HG03469 (cell line): ENCODE measurements around the gene TASOR.

Experiments
- ATAC-seq: cut with Tn5 transposase; IDR thresholded peaks from one replicate; pipeline ENCODE4 v1.9.1; 2021; ENCODE audit warnings: mild to moderate bottlenecking, moderate library complexity, moderate number of reproducible peaks; ENCODE audit not compliant: unreplicated experiment

Gene TASOR

DNA sequence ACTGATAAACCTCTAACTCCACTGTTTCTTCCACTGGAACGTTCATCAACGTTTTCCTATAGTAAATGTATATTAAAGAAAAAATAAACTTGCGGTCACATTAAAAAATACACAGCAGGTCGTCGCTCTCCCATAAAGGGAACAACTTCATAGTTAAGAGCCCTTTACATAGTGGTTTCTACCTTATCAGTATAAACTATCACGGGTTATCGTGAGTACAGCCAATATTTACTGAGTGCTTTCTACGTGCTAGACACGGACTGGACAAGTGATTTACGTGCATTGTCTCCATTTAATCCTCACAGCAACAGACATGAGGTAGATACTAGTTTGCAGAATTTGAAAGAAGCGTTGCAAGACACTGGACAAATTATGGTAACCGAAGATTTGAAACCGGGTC, 964 bp upstream of the TASOR start:
- no peak for ATAC-seq

DNA sequence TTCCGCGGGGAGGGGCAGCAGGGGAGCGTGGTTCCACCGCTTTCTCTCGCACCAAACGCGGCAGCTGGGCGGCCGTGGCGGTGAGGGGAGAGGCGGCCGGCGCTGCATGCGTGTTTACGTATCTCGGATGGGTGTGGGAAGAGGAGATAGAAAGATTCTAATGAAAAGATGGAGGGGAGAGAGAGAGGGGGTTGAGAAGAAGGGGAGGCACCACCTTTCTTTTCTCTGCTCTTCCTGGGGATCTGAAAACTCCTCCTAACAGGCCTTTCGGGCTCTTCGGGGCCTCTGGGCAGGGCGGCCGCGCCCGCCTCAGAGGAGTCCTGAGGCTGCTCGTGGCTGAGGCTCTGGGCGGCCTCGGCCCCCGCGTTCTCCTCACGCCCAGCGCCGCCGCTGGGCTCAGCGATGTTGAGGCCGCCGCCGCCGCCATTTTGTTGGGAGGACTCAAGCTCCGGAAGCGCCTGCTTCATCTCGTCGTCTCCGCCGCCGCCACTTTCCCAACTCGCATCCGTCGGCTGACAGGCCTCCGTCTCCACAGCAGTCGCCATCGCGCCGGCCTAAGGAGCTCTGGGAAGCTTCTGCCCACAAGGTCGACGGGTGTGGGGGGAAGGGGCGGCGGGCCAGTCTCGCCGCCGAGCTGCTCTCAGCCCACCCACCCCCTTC, 473 bp downstream of the TASOR start:
- no peak for ATAC-seq

DNA sequence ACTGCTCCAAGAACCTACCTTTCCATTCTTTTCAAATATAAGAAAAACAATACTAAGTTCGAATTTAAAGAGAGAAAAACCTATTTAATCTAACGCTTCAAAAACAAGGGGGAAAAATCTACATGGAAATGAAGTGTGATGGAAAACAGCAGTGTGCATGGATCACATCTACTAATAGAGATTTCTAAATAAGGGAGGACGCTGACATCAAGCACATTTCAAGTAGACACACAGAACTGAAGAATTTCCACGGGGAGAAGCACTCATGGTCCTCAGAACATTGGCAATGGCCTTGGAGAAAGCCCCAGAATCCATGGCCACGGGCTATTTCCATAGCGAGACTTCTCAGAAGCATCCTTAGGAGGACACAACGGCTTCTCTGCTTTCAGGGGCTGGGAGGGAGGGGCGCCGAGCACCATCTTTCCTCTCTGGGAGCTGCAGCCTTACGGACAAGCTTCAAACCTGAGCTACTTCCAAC, 1.0 kb downstream of the TASOR start:
- no peak for ATAC-seq

DNA sequence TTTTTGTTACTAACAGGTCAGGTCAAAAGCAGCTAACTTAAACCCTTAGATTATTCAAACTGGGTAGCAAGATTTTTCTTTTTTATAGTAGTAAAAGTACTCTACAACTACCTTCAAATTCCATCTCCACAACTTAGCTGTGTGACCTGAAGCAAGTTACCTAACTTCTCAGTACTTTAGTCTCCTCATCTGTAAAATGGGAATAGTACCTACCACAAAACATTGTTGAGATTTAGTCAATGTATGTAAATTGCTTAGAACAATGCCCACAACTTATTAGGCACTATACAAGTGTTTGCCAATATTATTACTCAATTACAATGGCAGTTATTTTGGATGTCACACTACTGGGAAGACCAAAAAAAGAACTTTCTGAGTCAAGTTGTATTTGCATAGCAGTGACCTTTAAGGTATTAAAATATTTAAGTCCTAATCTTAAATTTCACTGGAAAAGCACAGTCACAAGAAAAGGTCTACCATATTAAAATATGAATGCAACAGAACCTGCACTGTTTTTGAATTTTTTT, 2.9 kb downstream of the TASOR start:
- ATAC-seq: no peak

DNA sequence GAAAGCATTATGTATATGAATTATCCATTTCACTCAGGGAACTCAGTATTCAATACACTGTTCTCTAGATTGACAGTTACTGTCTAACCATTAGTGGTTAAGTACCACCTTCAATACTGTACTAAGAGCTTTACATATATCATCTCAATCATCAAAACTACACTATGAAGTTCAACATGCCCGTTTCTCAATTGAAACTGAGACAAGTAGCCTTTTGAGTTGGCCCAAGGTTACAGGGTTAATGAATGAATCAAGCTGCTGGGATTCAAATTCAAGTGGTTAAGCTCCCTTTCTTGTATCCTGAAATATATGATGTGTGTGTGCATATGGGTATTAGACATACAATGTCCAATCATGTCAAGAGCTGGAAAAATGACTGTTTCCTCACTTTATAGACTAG, 5.8 kb downstream of the TASOR start:
- no peak for ATAC-seq

DNA sequence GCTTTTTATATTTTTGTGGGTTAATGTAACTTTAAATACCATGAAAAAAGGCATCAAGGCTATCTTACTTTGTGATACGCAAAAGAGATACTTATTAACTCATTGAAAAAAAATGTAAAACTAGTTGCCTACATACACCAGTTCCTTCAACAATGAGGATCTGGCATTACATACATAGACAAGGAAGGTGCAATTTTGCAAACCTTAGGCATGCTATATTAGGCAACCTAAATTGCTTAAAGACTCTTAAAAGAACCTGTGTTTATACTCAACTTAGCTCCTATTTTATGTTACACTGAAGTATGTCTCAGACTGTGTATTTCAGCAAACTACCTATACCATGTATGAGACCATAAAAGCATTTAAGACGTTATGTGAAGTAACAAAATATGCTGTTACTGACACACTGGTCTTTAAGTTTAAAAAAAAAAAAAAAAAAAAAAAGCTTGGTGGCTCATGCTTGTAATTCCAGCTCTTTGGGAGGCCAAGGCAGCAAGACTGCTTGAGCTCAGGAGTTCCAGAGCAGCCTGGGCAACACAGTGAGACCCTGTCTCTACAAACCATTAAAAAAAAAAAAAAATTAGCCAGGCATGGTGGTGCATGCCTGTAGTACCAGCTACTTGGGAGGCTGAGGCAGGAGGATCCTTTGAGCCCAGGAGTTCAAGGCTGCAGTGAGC, 9.1 kb downstream of the TASOR start:
- ATAC-seq: no peak

DNA sequence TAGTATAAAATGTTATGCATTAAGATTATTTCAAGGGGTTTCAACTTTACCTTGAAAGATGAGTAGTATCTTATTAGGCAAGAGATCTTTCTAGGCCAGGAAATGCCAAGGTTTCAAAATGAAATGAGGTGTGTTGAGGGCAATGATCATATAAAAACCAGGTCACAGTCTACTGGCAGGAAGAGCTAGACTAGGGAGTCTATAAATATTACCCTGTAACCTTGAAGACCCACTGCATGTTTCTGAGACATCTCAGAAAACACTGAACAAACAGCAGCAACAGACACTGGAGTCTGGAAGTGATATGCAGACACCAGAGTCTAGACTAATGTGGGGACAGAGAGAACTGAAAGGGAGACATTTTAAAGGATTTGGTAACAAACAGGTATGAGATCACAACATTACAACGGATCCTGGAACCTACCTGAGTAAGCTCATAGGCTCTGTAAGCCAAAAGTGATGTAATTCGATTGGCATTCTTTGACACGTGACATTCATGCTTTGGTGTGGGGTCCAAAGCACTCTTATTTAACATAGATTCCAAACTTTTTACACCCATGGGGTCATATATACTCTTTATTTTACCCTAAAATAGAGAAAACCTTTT, 15.0 kb downstream of the TASOR start:
- ATAC-seq: no peak

DNA sequence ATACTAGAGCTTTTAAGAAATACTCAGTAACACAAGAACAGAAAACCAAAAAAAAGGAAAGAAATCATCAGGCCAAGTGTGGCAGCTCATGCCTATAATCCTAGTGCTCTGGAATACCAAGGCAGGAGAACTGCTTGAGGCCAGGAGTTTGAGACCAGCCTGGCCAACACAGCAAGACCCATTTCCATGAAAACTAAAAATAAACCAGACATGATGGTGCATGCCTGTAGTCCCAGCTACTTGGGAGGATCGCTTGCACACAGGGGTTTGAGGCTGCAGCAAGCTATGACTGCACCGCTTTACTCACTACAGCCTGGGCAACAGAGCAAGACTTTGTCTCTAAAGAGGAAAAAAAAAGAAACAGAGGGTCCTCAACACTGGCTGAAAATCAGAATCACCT, 18.2 kb downstream of the TASOR start:
- ATAC-seq: no peak

DNA sequence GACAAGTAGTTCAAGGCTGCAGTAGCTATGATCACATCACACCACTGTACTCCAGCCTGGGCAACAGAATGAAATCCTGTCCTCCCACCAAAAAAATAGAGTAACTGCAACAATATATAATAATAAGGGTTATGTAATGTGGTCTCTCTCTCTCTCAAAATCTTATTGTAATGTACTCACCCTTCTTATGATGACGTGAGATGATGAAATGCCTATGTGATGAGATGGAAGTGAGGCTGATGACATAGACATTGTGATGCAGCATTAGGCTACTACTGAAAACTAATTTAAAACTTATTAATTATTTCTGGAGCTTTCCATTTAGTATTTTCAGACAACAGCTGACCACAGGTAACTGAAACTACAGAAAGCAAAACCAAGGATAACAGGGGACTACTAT, 27.4 kb downstream of the TASOR start:
- ATAC-seq: no peak

DNA sequence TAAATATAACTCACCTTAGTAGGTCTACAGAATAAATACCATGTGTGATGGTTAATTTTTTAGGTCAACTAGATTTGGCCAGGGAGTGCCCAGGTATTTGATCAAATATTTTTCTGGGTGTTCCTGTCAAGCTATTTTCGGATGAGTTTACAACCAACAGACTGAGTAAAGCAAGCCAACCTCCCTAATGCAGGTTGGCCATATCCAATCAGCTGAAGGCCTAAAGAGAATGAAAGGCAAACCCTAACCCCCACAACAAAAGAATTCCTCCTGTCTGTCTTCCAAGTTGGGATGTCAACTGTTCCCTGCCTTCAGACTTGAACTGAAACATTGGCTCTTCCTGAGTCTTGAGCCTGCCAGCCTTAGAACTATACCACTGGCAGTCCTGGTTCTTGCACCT, 28.6 kb downstream of the TASOR start:
- ATAC-seq: no peak

DNA sequence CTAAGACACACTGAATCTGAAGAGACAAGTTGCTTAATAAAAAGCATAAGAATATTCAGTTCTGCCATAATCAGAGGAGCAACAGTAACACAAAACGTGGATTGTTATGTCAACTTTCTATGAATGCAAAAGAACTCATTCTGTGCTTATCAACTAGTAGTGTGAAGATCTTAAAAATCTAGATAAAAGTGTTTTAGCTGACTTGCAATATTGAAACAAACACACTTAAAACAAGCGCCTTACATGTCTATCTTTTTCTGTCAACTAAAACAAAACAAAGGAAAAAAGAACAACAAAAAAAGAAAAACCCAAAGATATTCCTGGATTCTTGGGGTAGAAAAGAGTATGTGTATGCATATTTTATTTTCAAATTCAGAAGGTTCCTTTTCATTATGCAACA, 37.7 kb downstream of the TASOR start:
- ATAC-seq: no peak

DNA sequence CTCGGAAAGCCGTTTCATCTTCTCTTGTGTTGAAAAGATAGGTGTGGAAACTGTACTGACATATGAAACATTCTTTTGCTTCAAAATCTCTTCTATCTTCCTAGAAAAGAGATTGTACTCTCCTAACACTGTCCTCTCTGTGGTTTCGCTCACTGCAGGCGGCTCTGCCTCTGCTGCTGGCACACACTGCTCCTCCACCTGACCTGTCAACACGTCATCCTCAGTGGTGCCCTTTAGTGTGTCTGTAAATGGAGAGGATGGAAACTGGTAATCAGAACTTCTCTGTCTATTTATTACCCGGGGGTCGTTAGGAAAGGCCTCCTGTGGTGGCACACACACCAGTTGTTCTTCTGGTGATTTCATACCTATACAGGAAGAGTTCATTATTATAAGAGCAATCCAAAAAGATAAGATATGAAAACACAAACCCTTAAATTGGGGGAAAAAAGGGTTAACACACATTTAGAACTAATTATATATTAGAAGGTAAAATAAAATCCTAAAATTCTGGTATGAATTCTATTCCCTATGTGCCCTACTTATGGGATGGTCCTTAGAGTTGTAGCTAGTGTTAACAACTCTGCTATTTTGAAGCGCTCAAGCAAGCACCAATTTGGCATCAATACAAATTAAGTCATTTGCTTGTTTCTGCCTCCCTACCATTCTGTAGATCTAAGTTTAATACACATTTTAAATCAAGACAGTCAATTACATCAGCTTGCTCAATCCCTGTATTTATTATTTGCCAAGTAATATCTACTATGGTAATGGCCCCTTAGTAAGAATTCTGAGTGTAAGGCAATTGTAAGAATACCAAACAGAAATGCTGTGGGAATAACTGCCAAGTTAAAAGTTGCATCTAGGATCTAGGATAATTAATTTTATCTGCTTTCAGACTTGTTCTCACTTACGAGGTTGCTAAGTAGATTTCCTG, 49.2 kb downstream of the TASOR start:
- ATAC-seq: no peak
